ENCODE data around the gene TCF7L1. TPM values are rescaled to one million over a fixed set of nuclear protein-coding genes. Genes with fewer than 3 reads are reported as not detected.

TCF7L1 gene
- total and polyA plus RNA-seq, 2 of the 13 experiments (the other 11 are each of a cell fraction or from before 2014, with no cell fraction given): 0.04 to 0.15 TPM

- peak; percentile 34; the same call in 1 of the 2 replicates for TF ChIP-seq ZNF724P (CRISPR knock-in tag; IDR thresholded peaks at IDR 0.05; ENCODE audit: borderline replicate concordance)
- TF ChIP-seq SMAD3 (CRISPR knock-in tag; IDR thresholded peaks at IDR 0.05): peak; percentile 91
- TF ChIP-seq TFDP2 (CRISPR knock-in tag; IDR thresholded peaks at IDR 0.05): peak; percentile 85
- TF ChIP-seq ATF1 (CRISPR knock-in tag; IDR thresholded peaks at IDR 0.05): 0 out of 2 replicates have a peak, but pooled peaks have one; percentile 15
- peak; percentile 74; the same call in 1 of the 2 replicates for TF ChIP-seq ZFP1 (CRISPR knock-in tag; IDR thresholded peaks at IDR 0.05)
- peak; percentile 67; the same call in 1 of the 2 replicates for TF ChIP-seq PRDM4 (CRISPR knock-in tag; IDR thresholded peaks at IDR 0.05; ENCODE audit: borderline replicate concordance)
- peak; percentile 99 for TF ChIP-seq DRAP1 (CRISPR knock-in tag; IDR thresholded peaks at IDR 0.05)
- peak; percentile 53 for TF ChIP-seq CHD2 (IDR thresholded peaks at IDR 0.05; ENCODE audit: low read depth, low read length)
- peak; percentile 80; the same call in 1 of the 2 replicates for TF ChIP-seq E2F1 (CRISPR knock-in tag; IDR thresholded peaks at IDR 0.05)
- TF ChIP-seq ZNF18 (CRISPR knock-in tag; IDR thresholded peaks at IDR 0.05; ENCODE audit: insufficient replicate concordance): peak; percentile 45
- TF ChIP-seq MTERF4 (CRISPR knock-in tag; IDR thresholded peaks at IDR 0.05): peak; percentile 88
- no peak; the same call in 1 of the 2 replicates for TF ChIP-seq GPN1 (CRISPR knock-in tag; IDR thresholded peaks at IDR 0.05; ENCODE audit: borderline replicate concordance)
- peak; percentile 49; the same call in 1 of the 2 replicates for TF ChIP-seq HDAC2 (CRISPR knock-in tag; IDR thresholded peaks at IDR 0.05)
- peak; percentile 89 for TF ChIP-seq MEIS1 (CRISPR knock-in tag; IDR thresholded peaks at IDR 0.05; ENCODE audit: borderline replicate concordance)
- peak; percentile 89; the same call in 1 of the 2 replicates for TF ChIP-seq YEATS2 (CRISPR knock-in tag; IDR thresholded peaks at IDR 0.05; ENCODE audit: borderline replicate concordance)
- no peak for TF ChIP-seq MTF2 (CRISPR knock-in tag; IDR thresholded peaks at IDR 0.05; ENCODE audit: borderline replicate concordance)
- peak; percentile 54; the same call in 1 of the 2 replicates for TF ChIP-seq FOXP4 (CRISPR knock-in tag; IDR thresholded peaks at IDR 0.05)
- peak; percentile 48 to 95; a peak in 2 of 4 replicates for TF ChIP-seq KLF16 (CRISPR knock-in tag; IDR thresholded peaks at IDR 0.05)
These were observed 221.3 kb downstream of the TCF7L1 start, which contains the start of the genes ELMOD3 and RETSAT (continued) for GRCh38 chr2:85354286-85355072.

Measured in HepG2 (cell line).